ENCODE data around the gene WIZ.

WIZ gene

DNA sequence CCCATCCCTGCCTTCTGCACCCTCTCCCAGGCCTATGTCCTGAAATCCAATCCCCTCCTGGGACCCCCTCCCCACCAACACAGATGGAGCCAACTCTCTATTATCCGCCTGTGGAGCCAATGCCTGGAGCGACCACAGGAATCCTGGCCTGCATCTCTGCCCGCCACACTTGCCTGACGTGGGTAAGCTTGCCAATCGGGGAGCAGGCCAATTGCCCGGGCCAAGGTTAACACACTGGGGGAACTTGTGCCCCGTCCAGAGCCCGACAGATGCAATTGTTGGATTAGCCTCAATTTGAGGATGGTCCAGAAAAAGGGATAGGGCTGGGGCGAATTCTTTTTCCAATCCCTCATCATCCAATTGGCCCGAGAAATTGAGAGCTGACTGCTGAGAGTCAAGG is 5.9 kb downstream of the WIZ start:
- DNase-seq (ENCODE audit: low read depth in 2 of 2), result no peak

DNA sequence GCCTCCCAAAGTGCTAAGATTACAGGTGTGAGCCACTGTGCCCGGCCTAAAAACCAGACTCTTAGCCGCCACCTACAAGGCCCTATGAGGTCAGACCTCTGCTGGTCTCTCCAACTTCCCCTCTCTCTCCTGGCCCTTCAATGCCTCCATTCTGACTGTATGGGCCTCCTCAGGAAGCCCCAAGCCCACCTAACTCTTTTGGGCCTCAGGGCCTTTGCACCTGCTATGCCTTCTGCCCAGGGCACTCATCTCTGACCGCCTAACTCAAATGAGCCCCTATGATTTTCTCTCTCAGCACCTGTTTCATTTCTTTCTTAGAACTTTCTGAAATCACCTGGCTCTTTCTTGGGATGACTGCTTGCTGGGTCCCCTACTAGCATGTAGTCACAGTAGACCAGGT is 6.4 kb downstream of the WIZ start:
- no peak for DNase-seq (ENCODE audit: low read depth in 2 of 2)

DNA sequence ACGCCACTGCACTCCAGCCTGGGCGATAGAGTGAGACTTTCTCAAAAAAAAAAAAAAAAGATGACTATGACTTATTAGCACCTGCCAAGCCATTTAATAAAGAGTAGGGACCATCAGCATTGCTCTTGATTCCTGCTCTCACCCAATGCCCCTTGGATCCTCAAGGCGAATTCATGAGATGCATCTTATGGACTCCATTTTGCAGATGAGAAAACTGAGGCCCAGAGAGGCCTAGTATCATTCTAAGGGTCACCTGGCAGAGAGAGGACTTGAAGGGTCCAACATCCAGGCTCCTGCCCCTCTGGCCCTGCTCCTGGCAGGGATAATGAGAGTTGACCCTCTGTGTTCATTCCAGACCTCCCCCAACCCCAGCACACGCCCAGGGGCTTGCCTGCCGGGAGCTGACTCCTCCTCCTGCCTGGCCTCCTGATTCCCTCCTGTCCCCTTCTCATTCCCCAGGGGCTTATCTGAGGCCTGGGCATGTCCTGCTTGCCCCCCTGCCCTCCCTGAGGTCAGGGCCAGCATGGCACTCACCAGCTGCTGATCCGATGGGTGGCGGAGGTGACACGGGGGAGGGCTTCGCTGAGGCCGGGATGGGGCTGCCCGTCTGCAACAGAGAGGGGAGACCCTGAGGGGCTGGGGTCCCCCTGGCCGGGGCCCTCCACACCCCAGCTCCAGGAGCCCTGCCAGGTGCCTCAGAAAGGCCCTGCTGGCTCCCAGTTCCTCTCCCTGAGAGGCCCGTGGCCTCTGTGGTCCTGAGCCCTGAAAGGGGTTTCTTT is 7.4 kb downstream of the WIZ start:
- DNase-seq (ENCODE audit: low read depth in 2 of 2), result no peak

DNA sequence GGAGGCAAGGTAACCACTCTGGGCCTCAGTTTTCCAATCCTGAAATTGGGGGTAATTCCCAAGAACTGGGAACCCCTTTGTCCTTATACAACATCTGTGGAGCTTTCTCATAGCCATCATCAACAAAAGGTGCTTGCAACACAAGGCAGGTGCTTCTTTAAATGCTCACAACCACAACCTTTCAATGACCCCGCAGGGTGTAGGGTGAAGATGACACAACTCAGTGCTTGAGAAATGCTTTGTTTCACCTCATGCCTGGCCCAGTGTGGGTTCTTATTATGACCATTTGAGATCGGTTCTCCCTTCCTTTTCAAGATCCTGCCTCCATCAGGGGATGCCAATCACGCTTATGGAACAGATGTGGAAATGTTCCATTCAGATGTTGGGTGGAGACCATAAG is 8.4 kb downstream of the WIZ start:
- DNase-seq (ENCODE audit: low read depth in 2 of 2), result no peak

DNA sequence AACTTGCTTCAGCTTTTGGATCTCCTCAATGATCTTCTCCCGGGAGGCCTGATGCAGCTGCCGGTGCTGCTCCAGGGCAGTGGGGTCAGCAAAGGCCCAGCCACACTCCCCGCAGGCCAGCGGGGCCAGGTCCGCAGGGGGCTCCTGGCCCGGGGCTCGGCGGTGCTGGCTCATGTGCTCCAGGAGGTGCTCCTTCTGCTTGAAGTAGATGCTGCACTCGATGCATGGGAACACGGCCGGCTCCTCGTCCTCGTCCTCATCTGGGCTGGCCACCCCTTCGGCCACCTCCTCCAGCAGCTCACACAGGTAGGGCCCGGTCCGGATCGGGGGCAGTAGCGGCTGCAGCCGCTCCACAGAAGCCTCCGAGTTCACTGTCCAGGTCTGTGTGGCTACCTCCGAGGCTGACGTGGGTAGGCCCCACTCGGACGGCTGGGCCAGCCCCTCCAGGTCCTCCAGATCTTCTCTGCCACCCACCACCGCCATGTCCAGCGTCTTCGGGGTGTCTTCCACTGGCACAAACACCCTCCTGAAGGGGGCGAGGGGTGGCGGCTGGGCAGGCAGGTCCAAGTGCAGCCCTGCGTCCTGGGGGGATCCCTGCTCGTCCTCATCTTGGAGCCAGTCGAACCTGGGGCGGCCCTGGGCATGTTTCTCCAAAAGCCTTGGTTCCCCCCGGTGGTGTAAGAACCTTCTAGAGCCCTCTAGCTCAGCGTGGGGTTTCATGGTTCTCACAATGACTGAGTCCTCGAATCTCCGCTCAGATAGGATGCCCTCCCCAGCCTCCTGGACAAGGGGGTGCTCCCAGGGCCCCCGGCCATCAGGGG is 9.7 kb downstream of the WIZ start:
- DNase-seq (ENCODE audit: low read depth in 2 of 2), result no peak

DNA sequence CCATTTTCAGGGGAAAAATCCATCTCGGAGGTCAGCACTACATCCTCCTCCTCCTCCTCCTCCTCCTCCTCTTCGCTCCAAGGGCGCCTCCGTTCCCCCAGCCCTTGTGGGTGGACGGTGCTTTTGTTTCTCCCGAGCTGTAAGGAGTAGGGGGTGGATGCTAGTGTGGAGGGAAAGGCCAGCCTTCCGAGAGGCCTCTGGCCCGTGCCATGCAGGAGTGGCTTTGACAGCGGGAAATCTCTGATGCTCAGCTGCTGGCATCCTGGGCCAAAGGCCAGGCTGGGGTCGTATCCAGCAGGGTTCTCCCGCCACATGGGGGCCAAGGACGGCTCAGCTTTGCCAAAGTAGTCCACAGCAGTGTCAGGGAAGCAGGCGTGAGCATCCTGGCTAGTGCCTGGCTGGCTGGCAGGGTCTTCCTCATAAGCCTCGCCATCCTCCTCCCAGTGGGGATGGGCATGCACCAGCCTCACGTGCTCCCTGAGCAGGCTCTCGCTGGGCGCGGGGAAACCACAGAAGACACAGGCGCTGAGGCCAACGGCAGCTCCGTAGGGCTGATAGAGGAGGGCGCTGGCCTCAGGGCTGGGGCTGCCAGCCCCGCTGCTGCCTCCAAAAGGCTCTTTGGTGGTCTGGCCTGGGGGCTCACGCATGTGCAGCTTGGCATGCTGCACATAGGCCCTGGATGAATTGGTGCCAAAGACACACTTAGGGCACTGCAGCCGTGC is 10.5 kb downstream of the WIZ start:
- DNase-seq (ENCODE audit: low read depth in 2 of 2), result no peak

DNA sequence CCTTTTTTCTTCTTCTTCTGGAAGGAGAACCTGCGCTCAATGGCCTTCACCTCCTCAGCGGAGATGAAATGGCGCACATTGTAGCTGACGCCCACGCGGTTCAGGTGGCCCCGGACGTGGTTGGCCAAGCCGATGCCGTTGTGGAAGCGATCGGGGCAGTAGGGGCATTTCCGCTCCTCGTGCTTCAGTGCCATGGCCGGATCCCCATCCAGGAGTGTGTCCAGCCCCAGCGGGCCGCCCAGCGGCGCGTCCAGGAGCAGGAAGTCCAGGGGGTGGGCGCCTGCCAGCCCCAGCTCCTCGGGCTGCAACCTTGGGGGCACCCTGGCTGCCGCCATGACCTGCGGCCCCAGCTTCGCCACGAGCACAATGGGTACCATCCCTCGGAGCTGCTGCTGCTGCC is 11.2 kb downstream of the WIZ start:
- DNase-seq (ENCODE audit: low read depth in 2 of 2), result no peak

DNA sequence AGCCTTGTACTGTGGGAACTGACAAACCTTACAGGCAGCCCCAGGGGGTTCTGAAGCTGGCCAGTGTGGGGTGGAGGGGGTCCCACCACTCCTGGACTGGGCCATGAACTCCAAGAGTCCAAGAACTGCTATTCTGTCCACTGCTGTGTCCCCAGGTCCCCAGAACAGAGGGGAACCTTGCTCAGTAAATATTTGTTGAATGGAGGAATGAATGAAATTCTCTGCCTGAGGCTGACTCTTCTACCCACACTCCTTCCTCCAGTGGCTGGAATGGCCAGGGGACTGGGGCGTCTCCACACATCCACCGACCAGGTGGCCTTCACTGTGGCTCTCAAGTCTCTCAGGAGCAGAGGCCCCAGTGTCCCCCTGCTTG is 11.6 kb downstream of the WIZ start:
- no peak for DNase-seq (ENCODE audit: low read depth in 2 of 2)

DNA sequence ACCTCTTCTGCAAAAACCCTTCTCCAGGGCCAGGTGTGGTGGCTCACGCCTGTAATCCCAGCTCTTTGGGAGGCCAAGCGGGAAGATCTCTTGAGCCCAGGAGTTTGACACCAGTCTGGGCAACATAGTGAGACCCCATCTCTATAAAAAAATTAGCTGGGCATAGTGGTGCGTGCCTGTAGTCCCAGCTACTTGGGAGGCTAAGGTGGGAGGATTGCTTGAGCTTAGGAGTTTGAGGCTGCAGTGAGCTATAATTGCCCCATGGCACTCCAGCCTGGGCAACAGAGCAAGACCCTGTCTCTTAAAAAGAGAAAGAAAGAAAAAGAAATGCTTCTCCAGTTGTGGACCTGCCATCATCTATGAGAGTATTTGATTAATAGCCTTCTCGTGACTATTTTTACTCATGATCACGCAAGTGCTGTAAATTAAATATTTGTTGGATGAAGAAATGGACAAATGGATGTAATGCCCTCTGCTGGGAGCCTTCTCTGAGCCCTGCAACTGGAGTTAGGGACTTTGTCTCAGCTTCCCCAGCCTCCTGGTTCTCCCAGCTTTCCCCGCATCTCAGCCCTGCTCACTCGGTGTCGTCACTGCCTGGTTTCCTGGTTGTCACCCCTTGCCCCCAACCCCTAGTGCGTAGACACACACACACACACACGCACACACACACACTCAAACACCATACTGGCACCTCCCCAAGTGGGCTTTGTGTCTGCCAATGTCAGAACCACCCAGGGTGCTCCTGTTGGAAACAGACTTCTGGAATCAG is 12.2 kb downstream of the WIZ start:
- DNase-seq (ENCODE audit: low read depth in 2 of 2), result no peak

DNA sequence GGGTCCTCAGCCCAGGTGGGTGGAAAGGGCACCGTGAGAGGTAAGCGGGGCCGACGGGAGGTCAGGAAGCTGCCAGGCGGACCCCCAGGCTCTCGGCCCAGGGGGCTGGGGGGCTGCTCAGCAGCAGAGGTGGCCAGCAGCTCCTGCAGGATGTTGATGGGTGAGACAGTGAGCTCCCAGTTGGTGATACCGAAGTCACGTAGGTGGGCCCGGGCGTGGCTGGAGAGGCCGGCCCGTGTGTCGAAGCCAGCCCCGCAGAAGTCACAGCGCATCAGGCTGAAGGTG is 13.0 kb downstream of the WIZ start:
- DNase-seq (ENCODE audit: low read depth in 2 of 2), result no peak

DNA sequence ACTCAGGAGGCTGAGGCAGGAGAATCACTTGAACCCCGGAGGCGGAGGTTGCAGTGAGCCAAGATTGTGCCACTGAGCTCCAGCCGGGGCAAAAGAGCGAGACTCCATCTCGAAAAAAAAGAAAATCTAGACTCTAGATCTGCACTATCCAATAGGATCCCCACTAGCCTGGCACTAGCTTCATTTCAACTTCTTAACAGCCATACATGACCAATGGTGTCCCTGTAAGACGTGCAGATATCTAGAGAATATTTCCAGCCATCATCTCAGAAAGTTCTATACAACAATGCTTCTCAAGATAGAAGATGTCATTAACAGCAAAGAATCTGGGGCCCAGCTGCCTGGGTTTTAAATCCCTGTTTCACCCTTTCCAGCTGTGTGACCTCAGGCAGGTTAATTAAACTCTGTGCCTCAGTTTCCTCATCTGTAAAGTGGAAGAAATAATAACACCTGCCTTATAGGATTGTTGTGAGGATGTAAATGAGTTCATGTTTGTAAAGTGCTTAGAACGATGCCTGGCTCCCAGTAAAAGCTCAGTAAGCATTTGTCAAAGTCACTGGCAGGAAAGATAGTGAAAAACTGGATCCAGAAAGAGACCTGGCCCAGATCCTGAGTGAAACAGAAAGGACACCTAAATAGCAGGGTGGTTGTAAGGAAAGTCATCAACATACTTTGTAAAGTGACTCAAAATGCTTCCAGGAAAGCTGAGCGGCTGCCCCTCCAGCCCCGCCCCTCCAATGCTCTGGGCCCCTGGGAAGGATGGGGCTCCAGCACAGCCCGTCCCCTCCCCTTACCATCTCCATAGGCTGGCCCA is 13.5 kb downstream of the WIZ start:
- DNase-seq (ENCODE audit: low read depth in 2 of 2), result no peak

DNA sequence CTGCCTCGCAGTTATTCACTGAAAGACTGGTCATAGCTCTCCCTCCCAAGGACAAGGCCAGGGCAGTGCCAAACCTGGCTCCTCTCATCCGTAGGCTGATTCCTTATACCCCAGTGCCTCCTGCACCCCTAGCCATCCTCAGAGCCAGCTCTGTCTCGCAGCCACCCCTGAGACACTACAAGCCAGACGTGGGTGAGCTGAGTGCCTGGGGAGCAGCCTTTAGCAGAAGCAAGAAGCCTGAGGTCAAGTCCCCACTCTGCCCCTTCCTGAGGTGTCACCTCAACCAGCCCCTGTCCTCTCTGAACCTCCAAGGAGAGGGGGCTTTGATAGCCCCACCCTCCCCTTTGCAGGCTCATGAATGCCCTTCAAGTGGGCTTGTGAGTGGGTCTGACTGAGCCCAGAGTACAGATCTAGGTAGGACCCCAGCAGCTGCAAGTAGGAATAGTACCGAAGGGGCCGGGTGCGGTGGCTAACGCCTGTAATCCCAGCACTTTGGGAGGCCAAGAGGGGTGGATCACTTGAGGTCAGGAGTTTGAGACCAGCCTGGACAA is 16.2 kb downstream of the WIZ start:
- no peak for DNase-seq (ENCODE audit: low read depth in 2 of 2)

DNA sequence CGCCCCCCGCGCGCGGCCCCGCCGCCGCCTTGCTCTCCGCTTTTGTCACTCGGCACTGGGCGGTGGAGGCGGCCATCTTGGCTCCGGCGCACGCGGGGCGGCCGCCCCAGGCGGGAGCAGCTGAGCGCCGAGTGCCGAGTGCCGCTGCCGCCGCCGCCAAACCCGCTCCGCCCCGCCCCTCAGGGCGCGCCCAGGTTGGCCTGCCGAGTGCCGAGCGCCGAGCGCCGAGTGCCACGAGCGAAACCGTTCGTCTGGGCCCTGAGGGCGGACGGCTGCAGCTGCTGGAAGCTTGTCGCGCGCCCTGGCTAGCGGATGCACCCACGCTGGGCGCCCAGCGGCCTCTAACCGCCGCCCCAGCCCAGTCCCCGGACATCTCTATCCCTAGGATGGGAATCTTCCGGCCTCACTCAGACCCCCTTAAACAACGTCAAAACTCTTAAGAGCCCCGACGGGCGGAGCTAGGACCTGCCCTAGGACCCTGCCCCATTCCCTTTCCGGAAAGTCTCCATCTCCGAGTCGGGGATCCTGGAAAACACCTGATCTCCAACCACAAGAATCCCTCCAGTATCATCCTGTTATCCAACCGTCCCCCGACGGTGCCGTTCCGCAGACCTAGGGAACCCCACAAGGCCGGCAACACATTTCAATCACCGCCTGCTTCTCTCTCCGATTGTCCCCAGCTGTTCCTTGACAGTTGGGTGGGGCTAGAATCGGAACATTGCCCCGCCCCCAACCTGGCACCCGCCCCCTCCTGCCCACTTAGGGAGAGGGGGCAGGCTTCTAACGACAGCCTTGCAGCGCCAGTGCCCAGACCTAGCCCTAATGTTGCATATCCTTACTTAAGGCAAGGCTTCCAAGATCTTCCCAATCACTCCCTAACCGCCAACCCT is 16.9 kb downstream of the WIZ start:
- peak; percentile 85 to 92 for DNase-seq (ENCODE audit: low read depth in 2 of 2)

DNA sequence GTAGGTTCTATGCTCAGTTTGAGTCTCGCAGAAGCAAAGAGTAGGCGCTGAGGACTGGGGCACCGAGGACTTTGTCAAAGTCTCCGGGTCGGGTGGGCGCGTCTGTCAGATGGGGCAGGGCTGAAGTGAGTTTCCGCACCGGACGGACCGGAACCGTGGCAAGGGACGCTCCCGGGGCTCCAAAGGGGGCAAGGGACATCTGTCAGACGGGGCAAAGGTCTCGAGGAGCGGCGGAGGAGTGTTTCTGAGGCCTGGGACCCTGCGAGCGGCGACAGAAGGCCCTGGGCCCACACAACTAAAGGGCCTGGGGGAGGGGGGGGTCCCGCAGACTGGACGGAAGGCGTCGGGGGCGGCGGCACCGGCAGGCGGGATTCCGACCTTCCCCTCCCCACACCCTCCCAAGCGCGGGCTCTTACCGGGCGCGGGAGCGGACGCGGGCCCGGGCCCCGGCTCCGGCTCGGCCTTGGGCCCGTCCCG is 17.7 kb downstream of the WIZ start:
- no peak for DNase-seq (ENCODE audit: low read depth in 2 of 2)

DNA sequence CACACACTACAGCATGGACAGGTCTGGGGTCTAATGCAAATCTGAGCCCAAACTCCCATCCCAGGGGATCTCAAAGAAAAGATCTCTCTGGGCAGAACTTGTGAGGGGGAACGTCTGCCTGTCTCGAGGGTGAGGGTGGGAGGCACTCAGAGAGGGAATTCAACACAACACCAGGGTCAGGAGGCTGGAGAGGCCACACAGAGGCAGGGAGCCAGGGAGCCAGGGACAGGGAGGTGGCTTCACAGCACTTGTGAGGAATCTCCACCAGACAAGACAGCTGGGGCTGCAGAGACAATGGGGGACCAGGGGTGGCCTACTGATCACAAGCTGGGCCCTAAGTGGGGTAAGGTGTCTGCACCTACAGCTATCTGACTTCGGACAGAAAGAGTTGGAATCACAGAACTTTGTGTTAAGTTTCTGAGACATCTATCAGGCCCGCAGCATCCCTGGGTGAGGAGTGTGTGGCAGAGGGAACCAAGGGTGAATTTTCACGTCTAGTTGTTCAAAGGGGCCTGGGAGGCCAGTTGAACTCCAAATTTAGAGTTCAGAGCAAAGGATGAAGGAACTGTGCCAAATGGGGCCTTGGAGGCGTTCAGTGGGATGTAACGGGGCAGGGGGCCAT is 18.2 kb downstream of the WIZ start:
- DNase-seq (ENCODE audit: low read depth in 2 of 2), result no peak

DNA sequence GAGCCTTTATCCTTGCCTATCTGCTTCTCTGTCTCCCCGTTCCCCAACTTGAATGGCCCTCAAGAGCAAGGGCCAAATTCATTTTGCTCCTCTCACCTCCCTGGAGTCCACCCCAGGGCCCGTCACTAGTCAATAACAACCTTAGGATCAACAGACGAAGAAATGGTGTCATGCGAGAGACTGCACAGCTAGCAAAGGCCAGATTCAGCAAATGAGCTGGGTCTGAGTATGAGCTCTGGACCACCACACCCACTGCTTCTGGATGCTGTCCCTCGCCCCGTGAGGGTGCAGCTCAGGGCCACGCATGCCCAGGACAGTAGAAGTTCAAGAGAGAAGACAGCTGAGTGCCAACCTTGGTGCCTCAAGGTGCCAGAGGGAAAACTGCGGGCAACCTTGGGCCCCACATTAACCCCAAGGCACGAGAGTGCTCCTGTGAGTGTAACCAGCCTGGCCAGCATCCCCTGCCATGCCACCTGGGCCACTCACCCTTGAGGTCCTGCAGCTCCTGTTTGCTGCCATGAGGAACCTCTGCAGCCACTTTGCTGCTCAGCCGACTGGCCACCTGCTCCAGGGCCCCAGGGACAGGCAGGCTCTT is 19.1 kb downstream of the WIZ start:
- DNase-seq (ENCODE audit: low read depth in 2 of 2), result no peak

DNA sequence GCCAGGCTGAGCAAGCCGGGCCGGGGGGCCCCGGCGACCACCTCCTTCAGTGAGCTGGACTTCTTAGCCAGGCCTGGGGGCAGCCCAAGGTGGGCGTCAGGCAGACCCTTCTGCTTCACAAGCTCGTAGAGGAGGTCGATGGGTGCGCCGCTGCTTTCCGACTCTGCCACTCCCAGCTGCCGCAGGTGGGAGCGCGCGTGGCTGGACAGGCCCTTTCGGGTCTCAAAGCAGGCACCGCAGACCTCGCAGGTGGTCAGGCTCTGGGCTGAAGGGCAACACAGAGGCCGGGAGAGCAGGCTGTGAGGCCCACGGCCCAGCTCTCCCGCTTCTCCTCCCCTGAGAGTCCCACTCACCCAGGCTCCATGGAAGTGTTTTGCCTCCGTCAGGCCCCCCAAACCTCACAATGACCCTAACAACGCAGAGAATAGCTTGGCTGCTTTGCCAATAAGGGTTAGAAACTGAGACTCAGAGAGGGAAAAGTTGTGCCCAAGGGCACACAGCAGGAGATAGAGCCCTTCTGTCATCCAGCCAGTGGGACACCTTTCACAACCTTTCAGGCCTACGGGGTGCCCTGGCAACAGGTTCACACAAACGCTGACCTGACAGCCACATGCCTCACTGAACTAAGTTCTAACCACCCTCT is 19.8 kb downstream of the WIZ start:
- no peak for DNase-seq (ENCODE audit: low read depth in 2 of 2)

Measured in activated CD4-positive, alpha-beta T cell treated with anti-CD3 and anti-CD28 coated beads for 24 hours (primary cell).